Endometrial microvascular endothelial cells (primary cell): Measurements from ENCODE around the gene SGCD. TPM values are rescaled to one million over a fixed set of nuclear protein-coding genes. Genes with fewer than 3 reads are reported as not detected.

Source experiments
- in situ Hi-C: cut with HindIII; loops from 2 replicates; pipeline ENCODE4 v1.10.0; 2017; ENCODE audit warnings: low sequenced_read_pairs, low pct_unique_long_range_greater_than_20kb; ENCODE audit errors: inconsistent ontology term
- total RNA-seq: library from RNA; depleted of rRNA; stranded (reverse); fragments of >200 nt; gene quantifications from one replicate; pipeline ENCODE4 v1.2.3, GENCODE V29; 2015; ENCODE audit errors: inconsistent ontology term

Gene SGCD
- total RNA-seq, 1 donor from 2014 or later = not detected

- in situ Hi-C loops = no loop called here
These were observed 368.8 kb downstream of the SGCD start for GRCh38 chr5:156695774-156696173.

- in situ Hi-C loops = no loop called here
These were observed 371.4 kb downstream of the SGCD start for GRCh38 chr5:156698323-156698722.

GRCh38 chr5:156699147-156699546 lies 372.2 kb downstream of the SGCD start:
- in situ Hi-C loops = no loop called here

- in situ Hi-C loops = no loop called here
These were observed 377.2 kb downstream of the SGCD start for GRCh38 chr5:156704139-156704538.

- in situ Hi-C loops = no loop called here
These were observed 379.7 kb downstream of the SGCD start for GRCh38 chr5:156706631-156707030.

GRCh38 chr5:156707750-156708149 lies 380.8 kb downstream of the SGCD start:
- in situ Hi-C loops = no loop called here

GRCh38 chr5:156715287-156715686 lies 388.3 kb downstream of the SGCD start:
- in situ Hi-C loops = no loop called here

GRCh38 chr5:156716591-156717380 lies 389.8 kb downstream of the SGCD start:
- in situ Hi-C loops = no loop called here

- in situ Hi-C loops = no loop called here
These were observed 392.0 kb downstream of the SGCD start for GRCh38 chr5:156718985-156719384.

GRCh38 chr5:156722358-156722757 lies 395.4 kb downstream of the SGCD start:
- in situ Hi-C loops = no loop called here

GRCh38 chr5:156735477-156735876 lies 408.5 kb downstream of the SGCD start:
- in situ Hi-C loops = no loop called here

- in situ Hi-C loops = no loop called here
These were observed 414.6 kb downstream of the SGCD start for GRCh38 chr5:156741516-156741915.

GRCh38 chr5:156753846-156754245 lies 426.9 kb downstream of the SGCD start:
- in situ Hi-C loops = no loop called here

GRCh38 chr5:156755421-156756087 lies 428.6 kb downstream of the SGCD start:
- in situ Hi-C loops = no loop called here

- in situ Hi-C loops = no loop called here
These were observed 431.2 kb downstream of the SGCD start for GRCh38 chr5:156758011-156758791.

GRCh38 chr5:156759156-156759555 lies 432.2 kb downstream of the SGCD start:
- in situ Hi-C loops = no loop called here

- in situ Hi-C loops = no loop called here
These were observed 435.8 kb downstream of the SGCD start for GRCh38 chr5:156762771-156763170.

- in situ Hi-C loops = no loop called here
These were observed 437.4 kb downstream of the SGCD start for GRCh38 chr5:156764176-156764971.

GRCh38 chr5:156774273-156774672 lies 447.3 kb downstream of the SGCD start:
- in situ Hi-C loops = no loop called here
